Thyroid gland (tissue), 4 donors: Measurements from ENCODE around the gene NEMF. TPM values are rescaled to one million over a fixed set of nuclear protein-coding genes. Genes with fewer than 3 reads are reported as not detected.
"Not testable (repeated sequence)": the region's sequence is repeated elsewhere in the genome, so short reads cannot be mapped to it uniquely, and the experiment has no call there.

ENCODE experiments used
- DNase-seq, 2 donors: peaks; one replicate each; pipeline ENCODE4 v3.0.0-alpha.2; 2019
- H3K27ac ChIP-seq, 3 donors: fragments of 200-600 bp; sonication (generic); 1 replicate in 2 of 3; 2 replicates in 1 of 3; pipeline ENCODE4 v1.5.1; 2016 to 2019; ENCODE audit warnings: mild to moderate bottlenecking in 1 of 3, moderate library complexity in 1 of 3
- H3K27me3 ChIP-seq: fragments of 200-600 bp; sonication (generic); one replicate; pipeline ENCODE4 v1.5.1; 2019
- H3K36me3 ChIP-seq, 2 donors: fragments of 200-600 bp; sonication (generic); one replicate each; pipeline ENCODE4 v1.5.1; 2016 to 2019
- H3K4me1 ChIP-seq, 2 donors: fragments of 200-600 bp; sonication (generic); one replicate each; pipeline ENCODE4 v1.5.1; 2017 to 2019
- H3K4me3 ChIP-seq, 3 donors: fragments of 200-600 bp; sonication (generic); replicated peaks in 1 of 3; 1 replicate in 2 of 3; 2 replicates in 1 of 3; pipeline ENCODE4 v1.5.1; 2016; ENCODE audit warnings: mild to moderate bottlenecking in 1 of 3
- H3K9me3 ChIP-seq: fragments of 200-600 bp; sonication (generic); one replicate; pipeline ENCODE4 v1.5.1; 2017
- CTCF ChIP-seq, 6 experiments: fragments of 200-600 bp in 3 of 6; fragments of 450-650 bp in 3 of 6; sonication (generic) in 3 of 6; IDR thresholded peaks; one replicate each; pipeline ENCODE4 v1.5.1; 2016 to 2019; ENCODE audit warnings: antibody characterized with exemption in 6 of 6, mild to moderate bottlenecking in 2 of 6, inconsistent platforms in 1 of 6, moderate library complexity in 1 of 6
- POLR2A ChIP-seq, 2 donors: fragments of 450-650 bp; IDR thresholded peaks; one replicate each; pipeline ENCODE4 v1.6.1; 2017; ENCODE audit warnings: antibody characterized with exemption in 2 of 2, mild to moderate bottlenecking in 2 of 2, moderate library complexity in 1 of 2
- WGBS, 2 donors: methylation state at CpG; one replicate each; pipeline ENCODE4 v1.1.5; 2017; 5-methylcytosine and 5-hydroxymethylcytosine counted together
- intact Hi-C: fragments of 100-400 bp; cut with DNase I; formaldehyde crosslinking; loops from one replicate; pipeline ENCODE4 v1.15.1; 2023
- total RNA-seq, 4 donors: library from RNA; depleted of rRNA; stranded (reverse); fragments of >200 nt; gene quantifications; one replicate each; pipeline ENCODE4 v1.2.3, GENCODE V29; 2016

The NEMF gene
- total RNA-seq, 4 donors from 2014 or later = 93.9 to 170 (median 118) TPM

GRCh38 chr14:49792618-49793017 is 60.0 kb downstream of the NEMF start:
- Histone ChIP-seq H3K4me1 (no peaks in the 10 kb centered on the region), H3K36me3 (peaks cover 44 to 45% of the 10 kb centered on the region in 2 donors), H3K27me3 (no peaks in the 10 kb centered on the region), H3K4me3 (no peak overlapping the region), H3K9me3 (no peaks in the 10 kb centered on the region), H3K27ac (no peak overlapping the region)
- DNase-seq = no peak
- no peak for TF ChIP-seq POLR2A (IDR thresholded peaks at IDR 0.05)
- WGBS, 2 donors = 0 to 3% methylated on average over 1 of the region's 1 CpG
- intact Hi-C loops = no loop called here

- no peak for TF ChIP-seq POLR2A (IDR thresholded peaks at IDR 0.05)
- TF ChIP-seq CTCF (IDR thresholded peaks at IDR 0.05) = no peak
- intact Hi-C loops = loop anchor here (10.0 kb wide), 1 partner anchor 48 kb away; no protein-coding TSS in a partner anchor
- no peaks in the 10 kb centered on the region for H3K27me3 ChIP-seq
- peaks cover 72 to 84% of the 10 kb centered on the region in 2 donors for H3K36me3 ChIP-seq
- no peaks in the 10 kb centered on the region for H3K4me1 ChIP-seq
- no peaks in the 10 kb centered on the region for H3K9me3 ChIP-seq
- no peak overlapping the region for H3K4me3 ChIP-seq
- H3K27ac ChIP-seq = no peak overlapping the region
- WGBS, 2 donors = 98 to 100% methylated on average over 2 of the region's 2 CpGs
- no peak for DNase-seq
Measured at GRCh38 chr14:49786315-49786714, 66.3 kb downstream of the NEMF start.

GRCh38 chr14:49783394-49784014 is 69.1 kb downstream of the NEMF start:
- no peak for DNase-seq
- Histone ChIP-seq H3K27ac (no peak overlapping the region), H3K4me3 (no peak overlapping the region), H3K27me3 (no peaks in the 10 kb centered on the region), H3K9me3 (no peaks in the 10 kb centered on the region), H3K4me1 (no peaks in the 10 kb centered on the region), H3K36me3 (peaks cover 87 to 89% of the 10 kb centered on the region in 2 donors)
- intact Hi-C loops = loop anchor here (10.0 kb wide), 1 partner anchor 51 kb away; no protein-coding TSS in a partner anchor
- no peak for TF ChIP-seq CTCF (IDR thresholded peaks at IDR 0.05)
- no peak for TF ChIP-seq POLR2A (IDR thresholded peaks at IDR 0.05)
- WGBS, 2 donors = 92 to 93% methylated on average over 3 of the region's 3 CpGs

- H3K4me1 ChIP-seq, H3K27ac ChIP-seq, H3K4me3 ChIP-seq, DNase-seq, H3K27me3 ChIP-seq, H3K9me3 ChIP-seq: not testable (repeated sequence)
- 93 to 94% methylated on average over 7 of the region's 7 CpGs for WGBS, 2 donors
- H3K36me3 ChIP-seq = peaks cover 87 to 95% of the 10 kb centered on the region in 2 donors
- intact Hi-C loops = loop anchor here (10.0 kb wide), 1 partner anchor 54 kb away; no protein-coding TSS in a partner anchor
Measured at GRCh38 chr14:49781040-49781439, 71.5 kb downstream of the NEMF start.

GRCh38 chr14:49778421-49778820 is 74.2 kb downstream of the NEMF start:
- WGBS, 2 donors = 98 to 100% methylated on average over 2 of the region's 2 CpGs
- DNase-seq = no peak

More at GRCh38 chr14:49778421-49778820, 74.2 kb downstream of the NEMF start:
- intact Hi-C loops = no loop called here
- Histone ChIP-seq H3K9me3 (no peaks in the 10 kb centered on the region), H3K4me1 (peaks cover 4 to 18% of the 10 kb centered on the region in 2 donors), H3K4me3 (no peak overlapping the region), H3K27me3 (no peaks in the 10 kb centered on the region), H3K36me3 (peaks cover 79% of the 10 kb centered on the region in 2 donors), H3K27ac (no peak overlapping the region)
- TF ChIP-seq CTCF (IDR thresholded peaks at IDR 0.05) = no peak
- TF ChIP-seq POLR2A (IDR thresholded peaks at IDR 0.05) = no peak
